H1 (cell line): Measurements from ENCODE around the gene SENP1. TPM values are rescaled to one million over a fixed set of nuclear protein-coding genes. Genes with fewer than 3 reads are reported as not detected.

Experiments
- BCL11A ChIP-seq, 2 experiments: IDR thresholded peaks; one replicate each; pipeline ENCODE4 v1.6.1; 2011; ENCODE audit warnings: low read depth in 2 of 2, low read length in 2 of 2, mild to moderate bottlenecking in 2 of 2
- GABPA ChIP-seq: IDR thresholded peaks from 2 replicates; pipeline ENCODE4 v1.6.1; 2011; ENCODE audit warnings: mild to moderate bottlenecking, low read length, moderate library complexity, borderline replicate concordance; ENCODE audit not compliant: insufficient read depth
- SP1 ChIP-seq: IDR thresholded peaks from 2 replicates; pipeline ENCODE4 v1.6.1; 2011; ENCODE audit warnings: low read depth, low read length
- TBP ChIP-seq: IDR thresholded peaks from 2 replicates; pipeline ENCODE4 v1.6.1; 2011; ENCODE audit warnings: low read depth, low read length, improper control_type of control experiment
- polyA plus RNA-seq, 7 experiments: library from polyadenylated mRNA; depleted of rRNA in 3 of 7; stranded (reverse) in 5 of 7; unstranded in 2 of 7; fragments of >200 nt in 5 of 7; fragments of 200-250 nt in 2 of 7; gene quantifications; 1 replicate in 5 of 7; 2 replicates in 1 of 7; 4 replicates in 1 of 7; pipeline versions ENCODE4 v1.2.1 to v1.2.3, GENCODE V29; 2011 to 2013; ENCODE audit warnings: missing spikeins in 2 of 7, mixed read lengths in 2 of 7
- total RNA-seq: library from RNA; stranded (reverse); fragmentation: NEBNext Ultra II Directional; extraction: Animal tissue kit (Norgen Biotek cat#: 25700); gene quantifications from 2 replicates; pipeline ENCODE4 v1.2.1, GENCODE V29; 2021

The SENP1 gene
- total and polyA plus RNA-seq, 2 of the 8 experiments (the other 6 are each of a cell fraction or from before 2014, with no cell fraction given): 14.2 to 31.5 TPM

GRCh38 chr12:48007206-48007605 is 98.7 kb downstream of the SENP1 start (continued):
- TF ChIP-seq GABPA (no peak), SP1 (no peak), TBP (no peak), BCL11A (IDR thresholded peaks at IDR 0.05; ENCODE audit: low read depth in 2 of 2, low read length in 2 of 2) (no peak)
- TF ChIP-seq, all 59 proteins: peak for 0
